ENCODE data around the gene RIMS1. TPM values are rescaled to one million over a fixed set of nuclear protein-coding genes. Genes with fewer than 3 reads are reported as not detected.

RIMS1 gene
- total RNA-seq, 1 experiment from 2014 or later = 1.1 TPM

DNA sequence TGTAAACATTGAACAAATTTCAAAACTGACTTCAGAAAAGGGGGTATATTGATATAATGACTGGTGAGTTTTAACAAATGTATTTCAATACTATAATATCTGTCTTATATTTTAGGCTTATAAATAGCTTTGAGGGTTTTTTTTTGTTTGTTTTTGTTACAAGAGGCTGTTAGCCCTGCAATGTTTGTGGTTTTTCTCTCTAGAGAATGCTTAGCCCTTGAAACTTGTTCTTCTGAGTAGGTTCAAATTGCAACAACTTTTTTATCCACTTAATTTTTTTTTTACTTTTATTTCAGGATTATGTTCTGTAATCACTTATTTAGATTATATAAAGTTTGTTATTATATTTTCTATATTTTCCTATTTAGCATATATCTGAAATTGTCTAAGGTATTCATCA lies 333.2 kb downstream of the RIMS1 start (continued):
- TF ChIP-seq ZNF281 (CRISPR knock-in tag; IDR thresholded peaks at IDR 0.05) (no peak), AR (CRISPR knock-in tag; IDR thresholded peaks at IDR 0.05) (no peak)

DNA sequence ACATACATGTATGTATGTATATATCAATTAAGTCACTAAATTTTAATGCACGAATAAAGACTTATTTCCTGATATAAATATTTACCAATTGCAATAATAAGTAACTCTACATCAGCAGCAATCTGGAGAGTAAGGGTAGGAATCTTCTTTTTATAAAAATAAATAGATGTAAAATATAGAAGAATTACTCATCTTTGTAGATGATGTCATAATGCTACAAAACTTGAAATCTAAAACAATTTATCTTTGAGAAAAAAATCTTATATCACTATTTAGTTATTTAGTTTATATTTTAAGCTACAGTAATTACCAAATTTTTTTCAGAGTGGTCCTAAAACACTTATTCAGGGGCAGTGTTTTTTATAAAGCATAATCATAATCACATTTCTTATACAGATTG lies 351.7 kb downstream of the RIMS1 start:
- Mint-ChIP-seq H3K9me3 (no peaks in the 10 kb centered on the region), H3K27ac (no peak overlapping the region), H3K4me1 (peaks cover 14% of the 10 kb centered on the region), H3K27me3 (ENCODE audit: low read depth) (no peaks in the 10 kb centered on the region), H3K4me3 (no peak overlapping the region), H3K36me3 (no peaks in the 10 kb centered on the region)
- no peak for TF ChIP-seq ERG (CRISPR knock-in tag; IDR thresholded peaks at IDR 0.05)
- no peak for TF ChIP-seq USF1 (CRISPR knock-in tag; IDR thresholded peaks at IDR 0.05)
- TF ChIP-seq ZNF425 (CRISPR knock-in tag; conservative IDR thresholded peaks at IDR 0.05) = no peak
- TF ChIP-seq GTF2I (CRISPR knock-in tag; conservative IDR thresholded peaks at IDR 0.05) = no peak
- TF ChIP-seq E2F1 (CRISPR knock-in tag; IDR thresholded peaks at IDR 0.05) = no peak
- no peak for TF ChIP-seq NFATC4 (CRISPR knock-in tag; IDR thresholded peaks at IDR 0.05)
- TF ChIP-seq TEAD4 (CRISPR knock-in tag; IDR thresholded peaks at IDR 0.05) = no peak
- no peak for TF ChIP-seq MAX (CRISPR knock-in tag; IDR thresholded peaks at IDR 0.05)
- TF ChIP-seq, protein P1, sequence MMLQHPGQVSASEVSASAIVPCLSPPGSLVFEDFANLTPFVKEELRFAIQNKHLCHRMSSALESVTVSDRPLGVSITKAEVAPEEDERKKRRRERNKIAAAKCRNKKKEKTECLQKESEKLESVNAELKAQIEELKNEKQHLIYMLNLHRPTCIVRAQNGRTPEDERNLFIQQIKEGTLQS (CRISPR knock-in tag; conservative IDR thresholded peaks at IDR 0.05) = no peak
- ChIA-PET CTCF (no interaction called here), POLR2A (interaction anchor here (0.6 kb wide), 1 partner anchor 285 kb away, joined by 3 read pairs; no protein-coding TSS in a partner anchor)
- no peak for DNase-seq (ENCODE audit: low spot score)
- no peak for ATAC-seq

GRCh38 chr6:72238900-72239299 lies 352.6 kb downstream of the RIMS1 start:
- H3K4me1 Mint-ChIP-seq = peaks cover 17% of the 10 kb centered on the region
- H3K4me3 Mint-ChIP-seq = no peak overlapping the region
- no peaks in the 10 kb centered on the region for H3K36me3 Mint-ChIP-seq
- no peak for DNase-seq (ENCODE audit: low spot score)
- ChIA-PET CTCF (no interaction called here), POLR2A (no interaction called here)
- H3K9me3 Mint-ChIP-seq = no peaks in the 10 kb centered on the region
- no peaks in the 10 kb centered on the region for H3K27me3 Mint-ChIP-seq (ENCODE audit: low read depth)
- H3K27ac Mint-ChIP-seq = no peak overlapping the region
- no peak for ATAC-seq
- TF ChIP-seq, protein P2, sequence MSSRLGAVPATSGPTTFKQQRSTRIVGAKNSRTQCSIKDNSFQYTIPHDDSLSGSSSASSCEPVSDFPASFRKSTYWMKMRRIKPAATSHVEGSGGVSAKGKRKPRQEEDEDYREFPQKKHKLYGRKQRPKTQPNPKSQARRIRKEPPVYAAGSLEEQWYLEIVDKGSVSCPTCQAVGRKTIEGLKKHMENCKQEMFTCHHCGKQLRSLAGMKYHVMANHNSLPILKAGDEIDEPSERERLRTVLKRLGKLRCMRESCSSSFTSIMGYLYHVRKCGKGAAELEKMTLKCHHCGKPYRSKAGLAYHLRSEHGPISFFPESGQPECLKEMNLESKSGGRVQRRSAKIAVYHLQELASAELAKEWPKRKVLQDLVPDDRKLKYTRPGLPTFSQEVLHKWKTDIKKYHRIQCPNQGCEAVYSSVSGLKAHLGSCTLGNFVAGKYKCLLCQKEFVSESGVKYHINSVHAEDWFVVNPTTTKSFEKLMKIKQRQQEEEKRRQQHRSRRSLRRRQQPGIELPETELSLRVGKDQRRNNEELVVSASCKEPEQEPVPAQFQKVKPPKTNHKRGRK (CRISPR knock-in tag; IDR thresholded peaks at IDR 0.05; ENCODE audit: borderline replicate concordance) = no peak
- no peak for TF ChIP-seq CREB1 (CRISPR knock-in tag; IDR thresholded peaks at IDR 0.05)
- TF ChIP-seq OVOL2 (CRISPR knock-in tag; IDR thresholded peaks at IDR 0.05; ENCODE audit: borderline replicate concordance) = no peak
- TF ChIP-seq NFE2L1 (CRISPR knock-in tag; IDR thresholded peaks at IDR 0.05) = no peak
- TF ChIP-seq, protein P3, sequence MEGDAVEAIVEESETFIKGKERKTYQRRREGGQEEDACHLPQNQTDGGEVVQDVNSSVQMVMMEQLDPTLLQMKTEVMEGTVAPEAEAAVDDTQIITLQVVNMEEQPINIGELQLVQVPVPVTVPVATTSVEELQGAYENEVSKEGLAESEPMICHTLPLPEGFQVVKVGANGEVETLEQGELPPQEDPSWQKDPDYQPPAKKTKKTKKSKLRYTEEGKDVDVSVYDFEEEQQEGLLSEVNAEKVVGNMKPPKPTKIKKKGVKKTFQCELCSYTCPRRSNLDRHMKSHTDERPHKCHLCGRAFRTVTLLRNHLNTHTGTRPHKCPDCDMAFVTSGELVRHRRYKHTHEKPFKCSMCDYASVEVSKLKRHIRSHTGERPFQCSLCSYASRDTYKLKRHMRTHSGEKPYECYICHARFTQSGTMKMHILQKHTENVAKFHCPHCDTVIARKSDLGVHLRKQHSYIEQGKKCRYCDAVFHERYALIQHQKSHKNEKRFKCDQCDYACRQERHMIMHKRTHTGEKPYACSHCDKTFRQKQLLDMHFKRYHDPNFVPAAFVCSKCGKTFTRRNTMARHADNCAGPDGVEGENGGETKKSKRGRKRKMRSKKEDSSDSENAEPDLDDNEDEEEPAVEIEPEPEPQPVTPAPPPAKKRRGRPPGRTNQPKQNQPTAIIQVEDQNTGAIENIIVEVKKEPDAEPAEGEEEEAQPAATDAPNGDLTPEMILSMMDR (IDR thresholded peaks at IDR 0.05) = no peak

Measured in WTC11 (cell line).